ENCODE results near the gene ZNF587.

GRCh38 chr19:57825511-57825910, 24.1 kb upstream of the ZNF587 start:
- TF ChIP-seq CTCF (IDR thresholded peaks at IDR 0.05) (no peak), POLR2A (IDR thresholded peaks at IDR 0.05) (no peak), POLR2AphosphoS5 (IDR thresholded peaks at IDR 0.05; ENCODE audit: insufficient read depth in 1 of 2, low read depth in 1 of 2) (no peak)
